HL-60 (cell line): ENCODE results near the gene PPP2R5D.

ENCODE experiments used
- GABPA ChIP-seq: IDR thresholded peaks from 2 replicates; pipeline ENCODE4 v1.6.1; 2012; ENCODE audit warnings: low read depth
- POLR2AphosphoS5 ChIP-seq: IDR thresholded peaks from 2 replicates; pipeline ENCODE4 v1.6.1; 2012; ENCODE audit warnings: low read depth
- TF ChIP-seq, protein P1 (sequence below): IDR thresholded peaks from one replicate; pipeline ENCODE4 v1.5.1; 2011; ENCODE audit warnings: low read length, control low read depth, inconsistent platforms; ENCODE audit not compliant: insufficient read depth
- TF ChIP-seq, protein P2 (sequence below): IDR thresholded peaks from 2 replicates; pipeline ENCODE4 v1.6.1; 2012; ENCODE audit warnings: low read depth; ENCODE audit not compliant: insufficient replicate concordance

DNA sequence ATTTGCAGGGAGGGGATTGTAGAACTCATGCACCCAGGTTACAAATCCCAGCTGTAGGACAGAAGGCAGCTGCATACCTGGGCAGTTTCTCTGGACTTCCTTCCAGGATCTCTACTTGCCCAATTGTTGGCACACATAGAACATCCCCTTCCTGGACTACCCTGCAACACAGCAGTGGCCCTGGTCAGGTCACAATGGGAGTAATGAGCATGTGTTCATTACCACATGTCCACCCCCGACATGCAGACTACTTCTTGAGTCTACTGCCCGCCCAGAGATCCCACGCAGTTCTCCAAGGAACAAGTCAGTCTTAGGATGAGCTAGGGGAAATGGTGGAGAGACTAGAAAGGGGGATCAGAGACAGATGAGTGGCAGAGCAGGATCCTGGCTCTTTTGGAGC lies 10.4 kb upstream of the PPP2R5D start:
- TF ChIP-seq, protein P1, sequence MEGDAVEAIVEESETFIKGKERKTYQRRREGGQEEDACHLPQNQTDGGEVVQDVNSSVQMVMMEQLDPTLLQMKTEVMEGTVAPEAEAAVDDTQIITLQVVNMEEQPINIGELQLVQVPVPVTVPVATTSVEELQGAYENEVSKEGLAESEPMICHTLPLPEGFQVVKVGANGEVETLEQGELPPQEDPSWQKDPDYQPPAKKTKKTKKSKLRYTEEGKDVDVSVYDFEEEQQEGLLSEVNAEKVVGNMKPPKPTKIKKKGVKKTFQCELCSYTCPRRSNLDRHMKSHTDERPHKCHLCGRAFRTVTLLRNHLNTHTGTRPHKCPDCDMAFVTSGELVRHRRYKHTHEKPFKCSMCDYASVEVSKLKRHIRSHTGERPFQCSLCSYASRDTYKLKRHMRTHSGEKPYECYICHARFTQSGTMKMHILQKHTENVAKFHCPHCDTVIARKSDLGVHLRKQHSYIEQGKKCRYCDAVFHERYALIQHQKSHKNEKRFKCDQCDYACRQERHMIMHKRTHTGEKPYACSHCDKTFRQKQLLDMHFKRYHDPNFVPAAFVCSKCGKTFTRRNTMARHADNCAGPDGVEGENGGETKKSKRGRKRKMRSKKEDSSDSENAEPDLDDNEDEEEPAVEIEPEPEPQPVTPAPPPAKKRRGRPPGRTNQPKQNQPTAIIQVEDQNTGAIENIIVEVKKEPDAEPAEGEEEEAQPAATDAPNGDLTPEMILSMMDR = no peak
- TF ChIP-seq, protein P2, sequence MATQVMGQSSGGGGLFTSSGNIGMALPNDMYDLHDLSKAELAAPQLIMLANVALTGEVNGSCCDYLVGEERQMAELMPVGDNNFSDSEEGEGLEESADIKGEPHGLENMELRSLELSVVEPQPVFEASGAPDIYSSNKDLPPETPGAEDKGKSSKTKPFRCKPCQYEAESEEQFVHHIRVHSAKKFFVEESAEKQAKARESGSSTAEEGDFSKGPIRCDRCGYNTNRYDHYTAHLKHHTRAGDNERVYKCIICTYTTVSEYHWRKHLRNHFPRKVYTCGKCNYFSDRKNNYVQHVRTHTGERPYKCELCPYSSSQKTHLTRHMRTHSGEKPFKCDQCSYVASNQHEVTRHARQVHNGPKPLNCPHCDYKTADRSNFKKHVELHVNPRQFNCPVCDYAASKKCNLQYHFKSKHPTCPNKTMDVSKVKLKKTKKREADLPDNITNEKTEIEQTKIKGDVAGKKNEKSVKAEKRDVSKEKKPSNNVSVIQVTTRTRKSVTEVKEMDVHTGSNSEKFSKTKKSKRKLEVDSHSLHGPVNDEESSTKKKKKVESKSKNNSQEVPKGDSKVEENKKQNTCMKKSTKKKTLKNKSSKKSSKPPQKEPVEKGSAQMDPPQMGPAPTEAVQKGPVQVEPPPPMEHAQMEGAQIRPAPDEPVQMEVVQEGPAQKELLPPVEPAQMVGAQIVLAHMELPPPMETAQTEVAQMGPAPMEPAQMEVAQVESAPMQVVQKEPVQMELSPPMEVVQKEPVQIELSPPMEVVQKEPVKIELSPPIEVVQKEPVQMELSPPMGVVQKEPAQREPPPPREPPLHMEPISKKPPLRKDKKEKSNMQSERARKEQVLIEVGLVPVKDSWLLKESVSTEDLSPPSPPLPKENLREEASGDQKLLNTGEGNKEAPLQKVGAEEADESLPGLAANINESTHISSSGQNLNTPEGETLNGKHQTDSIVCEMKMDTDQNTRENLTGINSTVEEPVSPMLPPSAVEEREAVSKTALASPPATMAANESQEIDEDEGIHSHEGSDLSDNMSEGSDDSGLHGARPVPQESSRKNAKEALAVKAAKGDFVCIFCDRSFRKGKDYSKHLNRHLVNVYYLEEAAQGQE = no peak
- TF ChIP-seq GABPA (no peak), POLR2AphosphoS5 (no peak)
